Measurements from ENCODE around the gene IFFO2.

GRCh38 chr1:18934205-18935000 lies 22.1 kb downstream of the IFFO2 start:
- TF ChIP-seq ZNF274 (IDR thresholded peaks at IDR 0.05; ENCODE audit: low read depth, low read length) (no peak), SUZ12 (IDR thresholded peaks at IDR 0.05; ENCODE audit: extremely low read depth, insufficient read depth, insufficient read length) (no peak)
